Measurements from ENCODE around the gene ENAM.
"Not testable (repeated sequence)": the region's sequence is repeated elsewhere in the genome, so short reads cannot be mapped to it uniquely, and the experiment has no call there.

The ENAM gene

DNA sequence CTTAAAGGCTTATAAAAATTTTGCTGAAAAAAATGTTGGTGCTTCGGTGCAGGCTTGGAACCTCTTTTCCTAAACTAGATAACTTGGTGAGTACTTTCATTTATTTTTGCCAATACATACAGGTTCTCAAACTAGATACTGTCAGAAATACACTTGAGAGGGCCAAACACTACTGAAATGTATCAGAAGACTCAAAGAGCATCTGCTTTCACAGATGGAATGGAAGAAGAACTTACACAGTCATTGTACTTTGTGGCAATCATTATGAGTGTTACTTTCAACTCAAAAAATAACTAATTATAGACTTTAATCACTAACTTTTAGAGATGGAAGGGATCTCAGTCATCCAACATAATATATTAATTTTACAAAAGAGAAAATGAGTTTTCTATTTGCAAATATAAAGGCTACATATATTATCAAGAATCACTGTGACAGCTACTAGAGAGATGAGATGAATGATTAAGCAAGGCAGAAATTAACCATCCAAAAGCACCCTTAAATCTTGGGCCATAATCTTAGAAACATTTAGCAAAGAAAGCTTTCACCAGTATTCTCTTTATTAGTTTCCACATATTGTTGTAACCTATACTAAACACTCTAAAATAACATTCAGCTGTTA lies 1.0 kb downstream of the ENAM start:
- DNase-seq, result no peak

DNA sequence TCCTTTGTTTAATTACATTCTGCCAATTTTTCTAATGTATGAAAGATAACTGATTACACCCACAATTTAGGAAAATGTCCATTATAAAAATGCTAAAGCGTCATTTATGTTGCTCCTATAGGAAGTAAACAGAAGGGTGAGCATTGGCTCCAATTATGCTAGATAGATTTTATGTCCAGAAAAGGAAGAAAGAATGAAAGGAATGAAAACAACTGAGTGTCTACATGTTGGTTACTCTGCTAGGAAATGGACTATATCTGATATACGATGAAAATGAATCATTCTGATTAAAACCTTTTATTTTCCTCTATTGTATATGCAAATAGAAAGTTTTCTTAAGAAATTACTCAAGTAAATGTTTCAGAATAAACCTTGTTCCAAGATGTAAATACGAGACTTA lies 1.6 kb downstream of the ENAM start:
- DNase-seq, result no peak

DNA sequence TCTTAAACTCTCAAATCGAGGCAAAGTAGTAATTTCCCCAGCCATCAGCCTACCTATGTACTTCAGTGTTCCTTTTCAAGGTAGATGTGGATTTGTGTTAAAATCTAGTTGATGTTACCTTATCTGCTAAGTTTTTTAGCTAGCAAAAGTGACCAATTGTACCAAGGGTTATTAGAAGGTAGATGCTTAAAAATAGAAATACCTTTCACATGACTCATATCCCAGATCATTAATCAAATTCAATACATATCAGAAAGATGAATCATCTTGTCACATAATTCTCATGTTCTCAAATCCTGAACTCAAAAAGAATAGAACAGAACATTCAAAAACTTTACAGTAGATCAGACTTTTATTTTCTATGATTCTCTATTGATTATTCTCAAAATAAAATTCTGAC lies 3.5 kb downstream of the ENAM start:
- DNase-seq, result no peak

DNA sequence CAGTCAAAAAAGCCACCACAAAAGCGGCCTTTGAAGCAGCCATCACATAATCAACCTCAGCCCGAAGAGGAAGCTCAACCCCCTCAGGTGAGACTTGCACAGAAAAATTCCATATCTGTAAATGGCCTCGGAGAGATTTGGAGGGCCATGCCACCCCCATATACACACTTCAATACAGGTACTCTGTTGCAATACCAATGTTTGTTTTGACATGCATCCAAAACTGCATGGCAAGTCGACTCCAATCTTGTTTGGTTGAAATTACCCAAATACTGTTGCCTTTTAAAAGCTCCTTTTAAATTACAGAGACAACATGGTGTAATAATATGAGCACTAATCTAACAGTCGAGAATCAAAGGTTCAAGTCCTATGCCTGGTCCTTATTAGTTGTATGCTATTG lies 5.9 kb downstream of the ENAM start:
- no peak for DNase-seq

DNA sequence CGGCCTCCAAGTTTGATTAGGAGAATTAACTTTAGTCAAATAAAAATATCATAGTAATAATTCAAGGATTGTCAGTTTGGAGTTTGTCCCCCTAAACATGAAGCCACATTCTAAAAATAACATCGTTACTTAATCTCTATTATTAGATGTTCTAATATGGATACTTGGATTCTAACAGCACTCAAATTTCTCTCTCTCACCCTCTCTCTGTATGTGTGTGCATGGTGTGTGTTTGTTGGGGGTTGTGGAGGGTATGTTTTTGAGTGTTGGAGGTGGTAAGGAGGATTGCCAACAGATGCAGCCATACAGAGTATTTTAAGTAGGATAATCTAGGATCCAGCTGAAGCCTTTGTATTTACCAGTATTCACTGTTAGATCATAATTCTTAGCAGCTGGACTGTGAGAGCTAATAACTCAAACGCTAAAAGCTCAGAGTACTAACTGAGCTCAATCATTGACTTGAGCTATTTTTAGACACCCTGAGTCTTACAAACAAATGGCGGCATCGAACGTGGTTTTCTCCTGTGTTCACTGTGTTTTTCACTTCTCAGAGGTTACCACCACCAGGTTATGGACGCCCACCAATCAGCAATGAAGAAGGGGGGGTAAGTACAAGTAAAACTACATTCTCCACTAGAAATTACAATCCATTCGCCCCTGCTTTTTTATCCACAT lies 8.8 kb downstream of the ENAM start:
- DNase-seq, result no peak

DNA sequence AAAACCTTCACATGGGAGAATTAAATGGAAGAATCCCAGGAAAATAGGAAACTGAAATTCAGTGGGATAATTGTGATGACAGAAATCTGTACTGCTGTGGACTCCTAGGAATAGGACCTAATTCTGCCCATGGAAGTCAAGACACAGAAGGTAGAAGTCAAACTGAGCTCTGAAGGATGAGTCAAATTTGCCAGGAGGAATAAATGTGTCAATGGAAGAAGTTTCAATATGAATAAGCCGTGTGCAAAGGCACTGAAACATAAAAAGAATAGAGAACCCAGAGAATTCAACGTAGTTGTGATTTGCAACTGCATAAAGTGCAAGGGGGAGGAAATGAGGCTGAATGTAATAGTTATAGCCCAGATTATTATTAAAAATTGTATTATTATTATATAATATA lies 11.6 kb downstream of the ENAM start:
- no peak for DNase-seq

DNA sequence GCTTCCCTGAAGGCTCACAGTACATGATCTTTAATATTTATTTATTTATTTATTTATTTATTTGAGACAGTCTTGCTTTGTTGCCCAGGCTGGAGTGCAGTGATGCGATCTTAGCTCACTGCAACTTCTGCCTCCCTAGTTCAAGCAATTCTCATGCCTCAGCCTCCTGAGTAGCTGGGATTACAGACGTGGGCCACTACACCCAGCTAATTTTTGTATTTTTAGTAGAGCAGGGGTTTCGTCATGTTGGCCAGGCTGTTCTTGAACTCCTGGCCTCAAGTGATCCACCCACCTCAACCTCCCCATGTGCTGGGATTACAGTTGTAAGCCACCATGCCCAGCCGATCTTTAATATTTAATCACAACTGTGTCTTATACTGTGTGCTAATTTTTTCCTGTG lies 22.2 kb downstream of the ENAM start:
- not testable (repeated sequence) for DNase-seq

DNA sequence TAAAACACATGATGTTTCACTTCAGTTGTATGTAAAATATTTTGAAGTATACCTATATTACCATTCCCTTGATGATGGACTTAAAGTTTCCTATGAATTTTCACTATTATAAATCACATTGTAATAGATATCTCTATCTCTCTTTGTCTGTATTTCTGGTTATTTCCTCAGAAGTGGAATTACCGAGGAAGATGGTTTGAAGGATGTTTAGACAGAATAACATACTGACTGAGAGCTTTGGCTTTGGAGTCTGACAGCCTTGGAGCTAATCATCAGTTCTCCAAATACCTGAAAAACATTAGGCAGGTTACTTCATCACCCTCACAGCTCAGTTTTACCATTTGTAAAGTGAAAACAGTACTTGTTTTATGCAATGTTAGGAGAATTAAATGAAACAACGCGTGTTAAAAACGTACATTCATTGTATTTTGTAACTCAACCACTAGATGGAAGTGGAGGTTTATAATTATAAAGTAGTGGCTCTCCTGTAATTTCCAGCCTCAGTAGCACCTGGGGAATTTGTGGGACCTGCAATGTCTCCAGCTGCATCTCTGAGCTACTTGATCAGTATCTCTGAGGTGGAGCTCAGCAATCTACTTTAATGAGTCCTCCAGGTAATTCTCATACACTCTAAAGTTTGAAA lies 23.4 kb downstream of the ENAM start:
- DNase-seq, result peak in 1 of 51 donors; percentile 1

DNA sequence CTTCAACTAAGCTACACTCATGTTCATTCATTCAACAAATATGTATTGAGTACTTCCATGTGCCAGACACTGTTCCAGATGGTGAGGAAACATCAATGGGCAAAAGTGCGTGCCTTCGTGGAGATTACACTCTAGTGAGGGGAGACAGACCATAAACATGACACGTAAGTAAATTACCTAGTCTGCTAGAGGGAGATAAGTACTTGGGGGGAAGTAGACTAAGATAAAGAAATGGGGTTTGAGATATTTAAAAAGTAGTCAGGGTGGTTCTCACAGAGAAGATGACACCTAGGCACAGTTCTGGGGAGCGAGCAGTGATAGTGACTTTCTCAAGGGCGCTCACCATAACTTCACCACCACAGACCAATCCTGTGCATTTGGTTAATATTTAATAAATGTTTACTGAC lies 26.1 kb downstream of the ENAM start:
- DNase-seq, result no peak

DNA sequence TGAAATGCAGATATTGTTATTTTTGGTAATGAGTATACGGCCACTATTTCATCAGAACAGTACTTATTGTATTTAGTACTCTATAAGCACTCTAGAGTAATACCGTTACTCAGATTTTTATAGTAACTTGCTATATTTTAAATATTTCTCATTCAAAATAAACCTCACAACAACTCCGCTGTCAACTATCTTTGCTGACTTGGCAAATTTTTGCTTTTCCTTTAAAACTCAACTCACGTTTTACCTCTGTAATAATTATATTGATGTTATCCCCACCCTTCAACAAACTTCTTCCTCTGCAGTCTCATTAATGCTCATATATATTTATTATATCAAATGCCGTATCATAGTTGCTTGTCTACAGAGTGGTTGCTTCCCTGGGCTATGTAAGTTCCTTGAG lies 28.8 kb downstream of the ENAM start:
- DNase-seq, result no peak

DNA sequence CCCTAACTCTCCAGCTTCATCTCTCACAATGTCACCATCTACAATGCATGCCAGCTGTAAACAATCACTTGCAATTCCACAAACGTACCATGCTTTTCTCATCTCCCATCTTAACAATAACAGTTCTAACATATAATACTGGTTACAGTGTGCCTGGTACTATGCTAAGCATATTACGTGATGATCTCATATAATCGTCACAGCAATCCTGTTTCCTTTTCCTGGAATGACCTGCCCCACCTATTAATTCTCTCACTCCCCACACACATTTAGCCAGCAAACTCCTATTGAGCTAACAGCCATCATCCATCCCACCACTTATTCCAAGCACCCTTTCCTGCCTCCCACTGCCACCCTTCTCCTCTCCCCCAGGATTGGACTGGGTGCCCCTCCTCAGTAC lies 29.9 kb downstream of the ENAM start:
- DNase-seq, result no peak

DNA sequence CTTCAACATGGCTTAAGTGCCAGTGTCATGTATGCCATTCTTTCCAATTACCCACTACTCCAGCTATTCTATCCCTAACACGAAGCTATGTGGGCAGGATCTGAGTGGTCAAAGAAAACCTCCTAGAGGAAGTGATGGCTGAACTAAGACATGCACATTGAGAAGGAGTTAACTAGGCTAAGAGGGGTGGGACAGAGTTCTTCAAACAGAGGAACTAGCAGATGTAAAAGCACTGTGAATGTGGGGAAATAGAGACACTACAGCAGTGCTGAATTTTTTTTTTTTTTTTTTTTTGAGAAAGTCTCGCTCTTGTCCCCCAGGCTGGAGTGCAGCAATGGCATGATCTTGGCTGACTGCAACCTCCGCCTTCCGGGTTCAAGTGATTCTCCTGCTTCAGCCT lies 31.6 kb downstream of the ENAM start:
- no peak for DNase-seq

DNA sequence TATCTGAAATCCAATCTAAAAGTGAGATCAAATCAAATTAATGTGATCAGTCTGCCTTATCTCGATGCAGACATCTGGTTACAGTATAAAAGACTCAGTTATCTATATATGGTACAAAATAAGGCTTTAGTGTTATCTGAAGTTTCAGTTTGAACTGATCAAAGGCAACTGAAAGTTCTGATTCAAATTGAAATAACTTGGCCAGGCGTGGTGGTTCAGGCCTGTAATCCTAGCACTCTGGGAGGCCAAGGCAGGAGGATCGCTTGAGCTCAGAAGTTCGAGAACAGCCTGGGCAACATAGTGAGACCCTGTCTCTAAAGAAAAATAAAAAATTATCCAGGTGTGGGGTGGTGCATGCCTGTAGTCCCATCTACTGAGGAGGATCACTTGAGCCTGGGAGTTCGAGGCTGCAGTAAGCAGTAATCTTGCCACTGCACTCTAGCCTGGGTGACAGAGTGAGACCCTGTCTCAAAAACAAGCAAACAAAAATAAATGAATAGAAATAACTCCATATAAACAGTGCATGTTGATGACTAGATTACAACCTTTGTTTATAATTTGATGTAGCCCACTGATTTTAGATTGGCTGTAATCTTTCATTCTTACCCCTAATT lies 32.9 kb downstream of the ENAM start:
- DNase-seq, result not testable (repeated sequence)

DNA sequence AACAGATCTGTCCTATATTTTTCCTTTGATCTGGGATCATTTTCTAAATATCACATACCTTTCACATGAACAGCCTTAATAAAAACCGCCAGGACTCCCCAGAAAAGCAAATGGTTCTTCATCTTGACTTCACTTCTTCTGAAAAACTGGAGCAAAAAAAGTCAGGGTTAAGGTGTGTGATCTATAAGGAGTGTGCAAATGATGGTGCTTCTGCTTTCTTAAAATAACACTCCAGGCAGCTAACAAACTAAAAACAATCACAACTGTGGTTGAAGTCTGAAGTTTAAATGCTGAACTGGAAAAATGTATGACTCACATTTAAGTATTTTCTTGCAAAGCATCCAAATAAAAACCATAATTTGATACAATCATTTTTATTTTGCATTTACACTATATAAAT lies 37.8 kb downstream of the ENAM start, which contains the start of gene JCHAIN:
TSS of gene JCHAIN (minus strand) at position 140 of the 400 bp plus-strand sequence. CDS start at position 122, 18 bp downstream.
- DNase-seq, result no peak

DNA sequence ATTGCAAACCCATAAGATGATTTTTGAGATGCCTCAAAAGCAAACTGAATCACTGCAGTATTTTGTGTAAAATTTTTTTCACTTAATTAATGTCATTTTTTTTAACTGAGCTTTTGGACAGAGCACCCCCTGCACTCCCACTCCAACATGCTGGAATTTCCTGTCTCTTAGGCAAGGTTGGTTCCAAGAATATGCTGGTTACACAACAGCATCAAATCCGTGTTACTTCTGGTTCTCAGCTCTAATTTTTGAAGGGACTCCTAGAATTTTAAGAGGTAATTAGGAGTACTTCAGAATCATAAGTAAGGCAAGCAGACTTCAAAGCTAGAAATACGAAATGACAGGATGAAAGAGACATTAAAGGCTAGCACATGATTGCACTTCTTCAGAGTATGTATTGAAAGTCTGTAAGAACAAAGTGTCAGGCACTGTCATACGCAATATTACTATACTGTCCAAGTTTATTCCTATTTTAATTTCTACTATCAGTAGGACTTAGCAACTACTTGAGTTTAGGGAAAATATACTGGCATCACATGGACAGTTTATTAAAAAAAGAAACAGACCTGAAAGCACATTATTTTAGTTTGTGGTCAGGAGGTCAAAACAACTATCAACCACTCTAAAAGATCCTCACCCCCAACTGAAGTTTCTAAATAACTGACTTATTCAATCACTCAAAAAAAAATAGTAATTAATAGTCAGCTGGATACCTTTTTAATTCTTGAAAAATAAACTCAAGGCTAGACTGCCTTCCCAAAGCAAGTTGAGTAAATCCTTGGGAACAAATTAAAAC lies 39.4 kb downstream of the ENAM start:
- DNase-seq, result no peak

DNA sequence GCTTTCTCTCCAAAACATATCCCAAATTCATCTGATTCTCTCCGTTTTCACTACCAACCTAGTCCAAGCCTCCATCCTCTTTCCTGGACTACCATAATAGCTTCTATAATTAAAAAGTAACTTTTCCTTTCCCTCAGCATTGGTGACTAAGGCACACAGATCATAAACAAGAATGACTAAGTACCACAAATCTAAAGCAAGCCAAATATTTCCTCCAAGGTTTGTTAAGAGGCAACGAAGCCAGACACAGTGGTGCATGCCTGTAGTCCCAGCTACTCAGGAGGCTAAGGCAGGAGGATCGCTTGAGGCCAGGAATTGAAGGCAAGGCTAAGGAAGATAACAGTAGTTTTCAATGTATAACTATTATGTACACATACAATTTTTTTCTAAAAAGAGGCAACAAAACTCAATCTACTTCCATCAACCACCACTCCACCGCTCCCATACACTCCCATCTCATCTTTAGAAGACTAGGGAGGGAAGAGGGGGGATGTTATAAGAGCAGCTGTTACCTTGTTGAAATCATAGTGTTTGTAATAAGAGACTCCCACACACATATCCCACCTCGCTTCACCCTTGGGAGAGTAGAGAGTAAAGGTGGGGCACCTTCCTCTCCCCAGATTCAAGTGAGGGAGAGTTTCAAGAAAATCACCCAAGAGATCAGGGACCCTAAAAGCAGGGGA lies 41.9 kb downstream of the ENAM start:
- no peak for DNase-seq

DNA sequence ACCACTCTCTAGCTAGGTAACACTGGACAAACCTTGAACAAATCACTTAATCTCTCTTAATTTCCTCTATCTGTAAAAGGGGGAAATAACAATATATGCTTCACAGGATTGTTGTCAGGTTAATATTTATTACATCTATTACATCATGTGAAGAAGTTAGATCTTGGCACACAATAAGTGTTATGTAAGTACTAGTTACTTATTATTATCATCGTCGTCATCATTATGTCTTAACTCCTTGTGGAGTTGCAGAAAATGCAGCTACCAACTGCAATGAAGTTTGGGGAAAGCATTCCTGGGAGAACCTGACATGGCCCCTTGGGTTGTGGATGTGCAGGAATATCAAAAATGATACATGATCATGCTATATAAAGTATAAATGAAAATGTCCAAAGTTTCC lies 42.5 kb downstream of the ENAM start:
- no peak for DNase-seq

DNA sequence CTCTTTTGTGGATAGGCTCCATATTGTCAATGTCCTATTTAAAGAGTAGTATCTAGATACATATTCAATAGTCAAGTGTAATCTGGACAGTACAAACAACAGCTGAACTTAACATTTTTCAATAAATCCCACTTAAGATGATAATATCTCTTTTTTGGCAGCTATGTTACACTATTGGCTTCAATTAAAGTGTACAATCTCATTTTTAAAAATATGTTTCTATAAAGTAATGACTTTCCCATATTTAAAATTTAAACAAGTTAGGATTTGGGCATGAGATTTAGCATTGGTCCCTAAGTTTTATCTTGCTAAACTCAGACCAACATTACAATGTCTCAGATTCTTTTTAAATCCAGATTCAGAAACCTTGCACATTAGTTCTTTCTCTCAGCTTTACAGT lies 45.6 kb downstream of the ENAM start:
- DNase-seq, result no peak

DNA sequence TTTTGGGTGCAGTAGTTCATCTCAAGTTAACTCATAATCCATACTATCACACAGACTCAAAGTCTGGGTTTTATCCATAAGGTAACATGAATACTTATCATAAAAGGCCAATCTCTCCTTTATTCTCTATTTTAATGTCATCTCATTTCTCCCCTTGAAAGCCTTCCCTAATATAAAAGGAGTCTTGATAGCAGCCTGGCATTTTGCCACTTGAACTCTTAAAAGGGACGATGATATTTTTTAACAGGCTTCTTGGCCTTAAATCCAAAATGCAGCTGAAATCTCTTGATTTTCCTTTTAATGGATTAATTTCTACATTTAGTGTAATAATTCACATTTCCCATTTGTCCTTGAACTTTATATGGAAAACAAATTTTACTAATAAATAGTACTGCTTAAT lies 46.2 kb downstream of the ENAM start:
- no peak for DNase-seq

DNA sequence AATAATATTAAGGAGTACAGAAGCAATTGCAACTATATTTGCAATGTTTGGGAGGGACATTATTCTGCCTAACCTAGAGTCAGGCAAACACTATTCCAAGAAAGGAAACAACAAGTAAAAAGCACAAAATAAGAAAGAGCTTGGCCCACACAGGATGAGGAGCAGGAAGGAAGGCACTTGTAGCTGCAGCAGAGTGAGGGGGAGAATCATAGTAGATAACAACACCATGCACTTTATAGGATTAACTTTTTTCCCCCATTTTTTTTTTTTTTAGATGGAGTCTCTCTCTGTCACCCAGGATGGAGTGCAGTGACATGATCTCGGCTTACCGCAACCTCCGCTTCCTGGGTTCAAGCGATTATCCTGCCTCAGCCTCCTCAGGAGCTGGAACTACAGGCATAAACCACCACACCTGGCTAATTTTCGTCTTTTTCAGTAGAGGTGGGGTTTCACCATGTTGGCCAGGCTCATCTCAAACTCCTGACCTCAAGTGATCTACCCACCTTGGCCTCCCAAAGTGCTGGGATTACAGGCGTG lies 48.1 kb downstream of the ENAM start:
- no peak for DNase-seq
